PC-3 (cell line): ENCODE measurements around the gene CDSN. TPM values are rescaled to one million over a fixed set of nuclear protein-coding genes. Genes with fewer than 3 reads are reported as not detected.

Experiments used
- ATAC-seq: fragments of 200-7000 bp; cut with Tn5 transposase; 2 replicates; pipeline ENCODE4 v1.9.1; 2020; ENCODE audit warnings: mild to moderate bottlenecking, moderate library complexity
- BruUV-seq: library from RNA; stranded (reverse); fragments of 400-500 nt; replicated peaks from 2 replicates; lab custom pipeline; 2021; lab: Mats Ljungman, UMichigan
- CTCF ChIA-PET: fragments of 300-600 bp; sonication (Branson Sonifier 250); formaldehyde crosslinking; loops from one replicate; lab custom pipeline; 2022; ENCODE audit warnings: antibody characterized with exemption; lab: Charles Lee
- POLR2A ChIA-PET: fragments of 300-600 bp; sonication (Branson Sonifier 250); formaldehyde crosslinking; loops from one replicate; lab custom pipeline; 2022; ENCODE audit warnings: antibody characterized with exemption; ENCODE audit not compliant: unreplicated experiment; lab: Charles Lee
- DNase-seq: peaks from one replicate; pipeline ENCODE4 v3.0.0-alpha.2; 2015
- H2AFZ ChIP-seq: fragments of 300-600 bp; sonication (generic); 2 replicates; pipeline ENCODE4 v1.6.0; 2016; ENCODE audit warnings: antibody characterized with exemption, low read length
- H3F3A ChIP-seq: fragments of 300-600 bp; sonication (generic); one replicate; pipeline ENCODE4 v1.6.0; 2017; ENCODE audit warnings: antibody characterized with exemption, low read length, control low read depth, mild to moderate bottlenecking; ENCODE audit not compliant: unreplicated experiment
- H3K27ac ChIP-seq: fragments of 300-600 bp; sonication (generic); 2 replicates; pipeline ENCODE4 v1.5.1; 2016; ENCODE audit warnings: mild to moderate bottlenecking, low read length
- H3K27me3 ChIP-seq: fragments of 300-600 bp; sonication (generic); 2 replicates; pipeline ENCODE4 v1.6.1; 2016; ENCODE audit warnings: low read length, mixed read lengths
- H3K36me3 ChIP-seq: fragments of 300-600 bp; sonication (generic); 2 replicates; pipeline ENCODE4 v1.6.1; 2016; ENCODE audit warnings: low read depth, mixed run types, low read length, mixed read lengths
- H3K4me1 ChIP-seq: fragments of 300-600 bp; sonication (generic); 2 replicates; pipeline ENCODE4 v1.5.1; 2016; ENCODE audit warnings: low read length; ENCODE audit not compliant: insufficient read depth
- H3K4me2 ChIP-seq: fragments of 300-600 bp; sonication (generic); 2 replicates; pipeline ENCODE4 v1.6.0; 2016; ENCODE audit warnings: low read length
- H3K4me3 ChIP-seq: fragments of 300-600 bp; sonication (generic); 2 replicates; pipeline ENCODE4 v1.5.1; 2016; ENCODE audit warnings: mild to moderate bottlenecking, low read length, mixed read lengths
- H3K79me2 ChIP-seq: fragments of 300-600 bp; sonication (generic); 2 replicates; pipeline ENCODE4 v1.6.1; 2017; ENCODE audit warnings: low read length, mixed read lengths
- H3K9ac ChIP-seq: fragments of 300-600 bp; sonication (generic); 2 replicates; pipeline ENCODE4 v1.6.0; 2016; ENCODE audit warnings: mild to moderate bottlenecking, low read length
- H3K9me2 ChIP-seq: fragments of 300-600 bp; sonication (generic); replicated peaks from 2 replicates; pipeline ENCODE4 v1.6.1; 2016; ENCODE audit warnings: mixed run types, low read length, mixed read lengths
- H3K9me3 ChIP-seq: fragments of 300-600 bp; sonication (generic); 2 replicates; pipeline ENCODE4 v1.6.1; 2016; ENCODE audit warnings: low read length, mixed read lengths
- H4K20me1 ChIP-seq: fragments of 300-600 bp; sonication (generic); 2 replicates; pipeline ENCODE4 v1.6.1; 2016; ENCODE audit warnings: low read length, mixed read lengths
- EZH2 ChIP-seq: fragments of 300-600 bp; sonication (generic); IDR thresholded peaks from one replicate; pipeline ENCODE4 v1.6.1; 2017; ENCODE audit warnings: antibody characterized with exemption, mild to moderate bottlenecking, low read length; ENCODE audit not compliant: unreplicated experiment
- EZH2phosphoT487 ChIP-seq: fragments of 300-600 bp; sonication (generic); IDR thresholded peaks from 2 replicates; pipeline ENCODE4 v1.6.1; 2018; ENCODE audit warnings: mild to moderate bottlenecking, antibody characterized with exemption, low read length, borderline replicate concordance
- intact Hi-C: fragments of 100-400 bp; cut with micrococcal nuclease; formaldehyde crosslinking; loops from 2 replicates; pipeline ENCODE4 v1.9.0; 2023
- total RNA-seq: library from RNA; depleted of rRNA; stranded (reverse); fragments of >200 nt; gene quantifications from 2 replicates; pipeline ENCODE4 v1.2.3, GENCODE V29; 2014
- TF ChIP-seq, protein P1 (sequence below): fragments of 300-600 bp; sonication (generic); conservative IDR thresholded peaks from 2 replicates; pipeline ENCODE4 v1.5.1; 2017; ENCODE audit warnings: antibody characterized with exemption, low read depth, mild to moderate bottlenecking, low read length

CDSN gene
- total RNA-seq, 1 experiment from 2014 or later, result 0.55 TPM

DNA sequence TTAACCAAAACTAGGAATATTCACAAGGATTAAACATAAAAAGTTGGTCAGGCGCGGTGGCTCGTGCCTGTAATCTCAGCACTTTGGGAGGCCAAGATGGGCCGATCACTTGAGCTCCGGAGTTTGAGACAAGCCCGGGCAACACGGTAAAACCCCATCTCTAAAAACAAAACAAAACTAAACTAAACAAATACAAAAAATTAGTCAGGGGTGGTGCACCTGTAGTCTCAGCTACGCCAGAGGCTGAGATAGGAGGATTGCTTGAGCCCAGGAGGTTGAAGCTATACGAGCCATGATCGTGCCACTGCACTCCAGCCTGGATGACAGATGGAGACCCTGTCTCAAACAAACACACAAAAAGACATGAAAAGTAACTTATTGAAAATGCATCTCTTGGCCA is 15.5 kb upstream of the CDSN start:
- Histone ChIP-seq H3K27ac (no peak overlapping the region), H3F3A (no peaks in the 10 kb centered on the region), H3K4me3 (no peak overlapping the region), H3K9me2 (no peaks in the 10 kb centered on the region), H3K4me1 (peaks cover 4% of the 10 kb centered on the region; the same call in 1 of the 2 replicates), H3K9ac (no peak overlapping the region), H2AFZ (no peak overlapping the region), H3K79me2 (no peaks in the 10 kb centered on the region), H3K27me3 (no peaks in the 10 kb centered on the region), H3K9me3 (no peaks in the 10 kb centered on the region), H3K4me2 (no peak overlapping the region), H4K20me1 (no peaks in the 10 kb centered on the region), H3K36me3 (no peaks in the 10 kb centered on the region)
- intact Hi-C loops, result loop anchor here (2.0 kb wide), 1 partner anchor 231 kb away; no protein-coding TSS in a partner anchor
- TF ChIP-seq EZH2, result no peak
- TF ChIP-seq, protein P1, sequence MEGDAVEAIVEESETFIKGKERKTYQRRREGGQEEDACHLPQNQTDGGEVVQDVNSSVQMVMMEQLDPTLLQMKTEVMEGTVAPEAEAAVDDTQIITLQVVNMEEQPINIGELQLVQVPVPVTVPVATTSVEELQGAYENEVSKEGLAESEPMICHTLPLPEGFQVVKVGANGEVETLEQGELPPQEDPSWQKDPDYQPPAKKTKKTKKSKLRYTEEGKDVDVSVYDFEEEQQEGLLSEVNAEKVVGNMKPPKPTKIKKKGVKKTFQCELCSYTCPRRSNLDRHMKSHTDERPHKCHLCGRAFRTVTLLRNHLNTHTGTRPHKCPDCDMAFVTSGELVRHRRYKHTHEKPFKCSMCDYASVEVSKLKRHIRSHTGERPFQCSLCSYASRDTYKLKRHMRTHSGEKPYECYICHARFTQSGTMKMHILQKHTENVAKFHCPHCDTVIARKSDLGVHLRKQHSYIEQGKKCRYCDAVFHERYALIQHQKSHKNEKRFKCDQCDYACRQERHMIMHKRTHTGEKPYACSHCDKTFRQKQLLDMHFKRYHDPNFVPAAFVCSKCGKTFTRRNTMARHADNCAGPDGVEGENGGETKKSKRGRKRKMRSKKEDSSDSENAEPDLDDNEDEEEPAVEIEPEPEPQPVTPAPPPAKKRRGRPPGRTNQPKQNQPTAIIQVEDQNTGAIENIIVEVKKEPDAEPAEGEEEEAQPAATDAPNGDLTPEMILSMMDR, result no peak
- ATAC-seq (no peak), DNase-seq (no peak)
- BruUV-seq, result no TSS peak
- ChIA-PET POLR2A (no interaction called here), CTCF (no interaction called here)

DNA sequence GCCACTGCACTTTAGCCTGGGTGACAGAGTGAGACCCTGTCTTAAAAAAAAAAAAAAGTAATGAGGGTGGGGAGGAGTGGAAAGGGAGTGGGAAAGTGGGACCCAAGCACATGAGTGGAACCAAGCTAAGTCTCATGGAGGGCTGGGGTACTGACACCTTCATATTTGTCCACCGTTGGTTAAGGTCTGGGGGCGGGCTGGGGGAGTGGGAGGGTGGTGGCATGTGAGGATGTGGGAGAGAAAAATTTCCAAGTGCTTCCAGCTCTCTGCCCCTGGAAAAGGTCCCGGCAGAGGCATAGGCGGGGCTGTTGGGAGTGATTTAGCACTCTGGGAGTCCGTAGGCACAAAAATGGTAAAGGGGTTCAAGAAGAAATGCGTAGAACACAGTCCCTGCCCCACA is 12.6 kb upstream of the CDSN start:
- CTCF ChIA-PET, result no interaction called here
- intact Hi-C loops, result no loop called here
- POLR2A ChIA-PET, result no interaction called here
- no peaks in the 10 kb centered on the region for H3K9me3 ChIP-seq
- H3K36me3 ChIP-seq, result no peaks in the 10 kb centered on the region
- no peak for TF ChIP-seq EZH2phosphoT487
- TF ChIP-seq, protein P1, result no peak
- TF ChIP-seq EZH2, result no peak
- no peaks in the 10 kb centered on the region for H3K9me2 ChIP-seq
- H3K79me2 ChIP-seq, result no peaks in the 10 kb centered on the region
- H3K4me3 ChIP-seq, result no peak overlapping the region
- no peak overlapping the region for H2AFZ ChIP-seq
- no TSS peak for BruUV-seq
- H4K20me1 ChIP-seq, result no peaks in the 10 kb centered on the region
- peaks cover 11% of the 10 kb centered on the region; the same call in 1 of the 2 replicates for H3K4me1 ChIP-seq
- H3F3A ChIP-seq, result no peaks in the 10 kb centered on the region
- H3K27me3 ChIP-seq, result no peaks in the 10 kb centered on the region
- no peak for ATAC-seq
- no peak overlapping the region for H3K9ac ChIP-seq
- no peak overlapping the region for H3K27ac ChIP-seq
- no peak overlapping the region for H3K4me2 ChIP-seq
- no peak for DNase-seq

DNA sequence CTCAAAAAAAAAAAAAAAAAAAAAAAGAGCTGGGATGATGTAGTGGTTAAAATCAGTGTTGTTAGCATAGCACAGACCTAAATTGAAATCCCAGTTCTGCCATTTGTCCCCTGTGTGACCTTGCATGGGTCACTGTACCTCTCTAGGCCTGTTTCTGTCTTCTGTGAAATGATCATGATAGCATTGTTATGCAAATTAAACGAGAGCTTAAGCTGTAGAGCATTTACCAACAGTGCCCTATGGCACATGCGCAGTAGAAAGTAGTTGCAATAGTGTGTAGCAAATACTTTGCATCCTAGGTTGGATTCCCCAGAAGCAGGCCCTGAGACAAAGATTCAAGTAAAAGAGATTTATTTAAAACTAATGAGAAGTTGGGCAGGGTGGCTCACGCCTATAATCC is 11.3 kb upstream of the CDSN start:
- Histone ChIP-seq H3K27ac (no peak overlapping the region), H3K36me3 (no peaks in the 10 kb centered on the region), H3K79me2 (no peaks in the 10 kb centered on the region), H3K4me2 (no peak overlapping the region), H2AFZ (no peak overlapping the region), H3K9me3 (no peaks in the 10 kb centered on the region), H4K20me1 (no peaks in the 10 kb centered on the region), H3F3A (no peaks in the 10 kb centered on the region), H3K9ac (no peak overlapping the region), H3K9me2 (no peaks in the 10 kb centered on the region), H3K4me1 (peaks cover 11% of the 10 kb centered on the region; the same call in 1 of the 2 replicates), H3K4me3 (no peak overlapping the region), H3K27me3 (no peaks in the 10 kb centered on the region)
- no peak for TF ChIP-seq EZH2
- TF ChIP-seq, protein P1, result no peak
- TF ChIP-seq EZH2phosphoT487, result no peak
- BruUV-seq, result no TSS peak
- intact Hi-C loops, result no loop called here
- POLR2A ChIA-PET, result interaction anchor here (0.6 kb wide), 2 partner anchors 44 to 366 kb away, joined by 3 to 5 read pairs; partner anchors contain the start of gene MICB
- no peak for ATAC-seq
- no peak for DNase-seq
- CTCF ChIA-PET, result no interaction called here
